Stimulated activated CD8-positive, alpha-beta memory T cell treated with anti-CD3 and anti-CD28 coated beads, Interleukin-2, amount 100 ng/mL, for 48 hours (primary cell): Measurements from ENCODE around the gene AMH.
"Not testable (repeated sequence)": the region's sequence is repeated elsewhere in the genome, so short reads cannot be mapped to it uniquely, and the experiment has no call there.

Experiments used
- DNase-seq, 2 donors: peaks; one replicate each; pipeline ENCODE4 v3.0.0-alpha.2; 2020; ENCODE audit warnings: low read depth in 2 of 2

Gene AMH

DNA sequence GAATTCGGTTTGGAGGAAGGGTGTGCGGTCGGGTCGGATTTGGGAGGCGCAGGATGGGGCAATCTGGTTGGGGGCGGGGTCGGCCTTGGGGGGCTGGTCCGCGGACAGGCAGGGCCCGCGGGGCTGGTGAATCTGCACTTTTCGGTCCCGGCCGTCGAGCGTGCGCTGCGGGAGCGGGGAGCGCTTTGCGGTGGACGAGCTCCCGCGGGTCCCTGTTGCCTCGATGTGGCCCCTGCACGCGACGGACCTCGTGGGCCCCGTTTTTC, 21.0 kb downstream of the AMH start:
- DNase-seq, result no peak

DNA sequence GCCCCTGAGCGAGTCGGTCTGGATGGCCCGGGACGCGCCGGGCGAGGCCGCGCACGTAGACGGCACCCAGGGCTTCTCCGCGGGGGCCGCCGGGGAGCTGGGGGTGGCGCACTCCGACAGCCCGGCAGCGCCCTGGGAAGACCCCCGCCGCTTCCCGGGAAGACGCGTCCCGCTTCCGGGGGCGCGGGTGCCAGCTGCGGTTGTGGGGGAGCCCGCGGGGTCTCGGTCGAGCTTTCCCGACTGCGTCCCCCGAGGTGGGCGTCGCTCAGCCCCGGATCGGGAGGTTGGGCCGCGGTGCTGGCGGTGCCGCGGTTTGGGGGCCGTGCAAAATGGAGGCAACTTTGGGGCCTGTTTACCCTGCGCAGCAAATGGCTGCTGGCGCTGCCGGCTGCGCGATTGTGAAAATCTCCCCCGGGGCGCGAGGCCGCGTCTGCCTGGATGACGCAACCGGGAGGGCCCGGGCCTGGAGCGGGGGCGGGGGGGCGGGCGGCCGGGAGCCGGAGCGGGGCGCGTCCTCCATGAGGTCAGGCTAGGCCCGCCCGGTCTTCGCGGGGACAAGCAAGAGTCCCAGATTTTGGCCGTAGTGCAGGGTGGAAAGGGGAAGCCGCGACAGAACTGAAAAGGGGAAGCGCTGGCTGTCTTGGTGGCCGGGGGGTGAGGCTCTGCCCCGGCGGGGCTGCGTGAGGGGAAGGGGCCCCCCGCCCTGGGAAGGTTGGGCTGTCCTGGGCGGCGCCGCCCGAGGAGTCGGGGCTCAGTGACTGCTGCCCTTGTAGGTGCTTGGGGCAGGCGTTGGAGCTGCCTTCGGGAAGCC, 21.5 kb downstream of the AMH start:
- DNase-seq, result peak; percentile 66 to 74

DNA sequence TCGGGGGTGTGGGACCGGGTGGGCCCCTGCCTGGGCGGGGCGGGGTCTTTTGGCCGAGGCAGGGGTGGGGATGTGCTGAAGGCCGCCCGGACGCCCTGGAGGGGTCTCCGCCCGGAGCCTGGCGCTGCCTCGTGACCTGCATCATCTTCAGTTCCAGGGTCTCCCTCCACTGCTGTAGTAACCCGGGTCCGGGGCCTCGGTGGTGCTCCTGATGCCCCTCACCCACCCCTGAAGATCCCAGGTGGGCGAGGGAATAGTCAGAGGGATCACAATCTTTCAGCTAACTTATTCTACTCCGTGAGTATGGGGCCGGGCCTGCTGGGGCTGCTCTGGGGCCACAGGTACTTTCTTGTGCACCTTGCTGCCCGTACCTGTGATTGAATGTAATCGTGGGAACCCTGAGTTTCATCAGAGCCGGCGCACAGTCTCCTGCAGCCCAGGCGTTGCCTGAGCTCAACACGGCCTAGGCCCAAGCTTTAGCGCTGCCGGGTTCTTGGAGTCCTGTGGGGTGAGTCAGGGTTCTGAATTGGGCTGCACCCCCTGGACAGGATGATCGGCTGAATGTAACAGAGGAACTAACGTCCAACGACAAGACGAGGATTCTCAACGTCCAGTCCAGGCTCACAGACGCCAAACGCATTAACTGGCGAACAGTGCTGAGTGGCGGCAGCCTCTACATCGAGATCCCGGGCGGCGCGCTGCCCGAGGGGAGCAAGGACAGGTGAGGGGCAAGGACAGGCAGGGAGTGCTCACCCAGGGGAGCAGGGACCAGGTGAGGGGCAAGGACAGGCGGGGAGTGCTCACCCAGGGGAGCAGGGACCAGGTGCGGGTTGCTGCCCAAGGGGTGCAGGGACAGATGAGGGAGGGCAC, 22.3 kb downstream of the AMH start:
- DNase-seq, result no peak

DNA sequence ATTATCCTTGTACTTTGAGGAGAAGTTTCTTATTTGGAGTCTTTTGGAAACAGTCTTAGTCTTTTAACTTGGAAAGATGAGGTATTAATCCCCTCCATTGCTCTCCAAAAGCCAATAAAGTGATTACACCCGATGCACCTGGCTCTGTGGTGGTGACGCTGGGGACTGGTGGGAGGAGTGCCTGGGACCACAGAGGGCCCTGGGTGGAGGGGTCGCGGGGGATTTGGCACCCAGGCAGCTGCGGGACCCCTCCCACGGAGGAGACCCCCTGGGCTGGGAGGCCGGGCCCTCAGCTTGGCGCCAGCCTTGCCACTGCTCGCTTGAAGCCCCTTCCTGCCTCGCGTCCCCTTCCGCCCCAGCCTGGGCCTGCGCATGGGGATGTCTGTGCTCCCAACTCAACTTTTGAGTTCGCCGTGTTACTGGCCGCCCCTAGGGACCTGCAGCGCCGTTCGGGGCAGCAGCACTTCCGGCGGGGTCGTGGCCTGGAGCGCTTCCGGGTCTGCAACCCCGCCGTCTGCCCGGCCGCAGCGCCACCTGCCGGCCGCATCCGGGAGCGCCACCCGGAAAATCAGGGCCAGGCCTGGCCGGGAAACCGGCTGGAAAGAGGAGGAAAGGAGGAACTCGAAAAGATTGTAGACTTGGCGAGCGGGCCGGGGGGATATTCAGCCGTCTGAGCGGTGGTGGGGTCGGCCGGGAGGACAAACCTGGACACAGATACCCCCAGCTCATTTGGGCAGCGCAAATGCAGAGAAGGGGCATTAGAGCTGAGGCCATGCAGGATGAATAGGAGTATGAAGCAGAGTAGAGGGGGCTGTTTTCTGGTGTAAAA, 24.4 kb downstream of the AMH start:
- peak; percentile 73 to 81 for DNase-seq

DNA sequence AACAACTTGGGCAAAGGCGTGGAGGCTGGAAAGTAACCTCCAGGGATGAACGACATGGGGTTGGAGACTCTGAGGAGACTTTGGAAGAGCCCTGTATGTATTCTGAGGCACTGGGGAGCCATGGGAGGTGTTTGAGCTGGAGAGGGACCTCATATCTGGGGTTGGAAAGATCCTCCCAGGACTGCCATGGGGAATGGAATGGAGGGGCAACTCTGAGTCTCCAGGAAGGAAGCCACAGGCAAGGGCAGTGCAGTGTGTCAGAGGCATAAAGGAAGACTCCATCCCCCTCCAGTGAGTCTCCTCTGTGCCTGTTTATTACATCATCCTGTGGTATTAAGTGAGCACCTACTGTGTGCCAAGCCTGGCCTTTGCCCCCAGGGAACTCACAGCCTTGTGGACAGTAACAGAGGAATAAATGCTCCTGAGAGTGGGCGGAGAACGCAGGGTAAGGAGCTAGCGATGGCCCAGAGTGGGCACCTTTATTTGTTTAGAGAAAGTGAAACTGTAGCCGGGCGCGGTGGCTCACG, 25.1 kb downstream of the AMH start:
- no peak for DNase-seq

DNA sequence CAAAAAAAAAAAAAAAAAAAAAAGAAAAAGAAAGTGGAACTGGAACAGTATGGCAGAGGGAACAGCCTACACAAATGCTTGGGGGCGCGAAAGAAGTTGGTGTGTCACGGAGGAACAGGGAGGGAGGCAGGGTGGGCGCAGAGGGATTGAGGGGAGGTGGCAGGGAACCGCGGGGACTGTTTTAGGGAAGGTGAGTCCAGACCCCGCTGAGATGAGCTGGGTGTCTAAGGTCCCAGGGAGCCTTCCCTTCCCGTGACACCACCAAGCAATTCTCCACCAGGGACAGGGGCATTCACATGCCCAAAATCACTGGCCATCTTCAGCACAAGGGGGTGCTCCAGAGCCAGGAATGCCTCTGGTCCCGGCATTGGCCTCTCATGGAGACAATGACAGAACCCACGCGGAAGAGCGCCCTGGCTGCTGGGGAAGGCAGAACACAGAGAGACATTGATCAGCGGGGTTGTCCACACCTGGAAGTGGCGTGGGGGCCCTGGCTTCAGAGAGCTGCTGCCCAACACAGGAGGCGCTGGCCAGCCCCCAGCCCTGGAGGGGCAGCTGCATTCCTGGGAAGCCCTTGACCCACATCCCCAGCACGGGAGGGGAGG, 25.9 kb downstream of the AMH start:
- no peak for DNase-seq

DNA sequence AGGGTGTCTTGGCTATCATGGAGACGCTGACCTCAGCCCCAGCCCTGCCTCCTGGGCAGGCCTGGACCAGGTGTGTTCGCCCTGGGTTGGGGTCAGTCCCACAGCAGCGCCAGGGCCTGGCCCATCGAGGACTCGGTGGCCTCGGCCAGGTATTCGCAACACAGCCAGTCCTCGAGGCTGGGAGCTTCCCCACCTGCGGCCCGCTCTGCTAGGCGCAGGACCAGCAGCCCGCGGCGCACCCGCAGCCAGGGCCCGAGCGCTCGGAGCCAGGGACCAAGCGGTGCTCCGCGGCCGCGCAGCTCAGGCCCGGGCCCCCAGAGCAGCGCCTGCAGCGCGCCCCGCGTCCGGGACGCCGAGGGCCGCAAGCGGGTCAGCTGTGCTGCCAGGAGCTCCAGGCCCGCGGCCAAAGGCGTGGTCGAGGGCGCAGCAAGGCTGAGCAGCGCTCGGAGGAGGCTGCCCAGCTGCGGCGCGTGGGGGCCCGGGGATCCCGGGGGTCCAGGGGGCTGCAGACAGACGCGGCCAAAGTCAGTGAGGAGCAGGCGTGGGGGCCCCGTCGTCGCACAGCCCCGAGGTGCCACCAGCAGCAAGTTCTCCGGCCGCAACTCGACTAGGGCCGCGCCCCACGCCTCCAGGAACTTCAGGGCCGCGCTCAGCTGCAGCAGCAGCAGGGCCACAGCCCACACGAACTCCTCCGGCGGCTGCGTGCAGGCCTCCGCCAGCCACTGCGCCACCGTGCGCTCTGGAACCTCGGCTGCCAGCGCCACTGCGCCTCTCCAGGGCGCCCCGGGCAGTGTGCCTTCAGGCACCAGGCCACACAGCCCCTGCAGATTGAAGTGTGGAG, 26.7 kb downstream of the AMH start:
- DNase-seq, result no peak

DNA sequence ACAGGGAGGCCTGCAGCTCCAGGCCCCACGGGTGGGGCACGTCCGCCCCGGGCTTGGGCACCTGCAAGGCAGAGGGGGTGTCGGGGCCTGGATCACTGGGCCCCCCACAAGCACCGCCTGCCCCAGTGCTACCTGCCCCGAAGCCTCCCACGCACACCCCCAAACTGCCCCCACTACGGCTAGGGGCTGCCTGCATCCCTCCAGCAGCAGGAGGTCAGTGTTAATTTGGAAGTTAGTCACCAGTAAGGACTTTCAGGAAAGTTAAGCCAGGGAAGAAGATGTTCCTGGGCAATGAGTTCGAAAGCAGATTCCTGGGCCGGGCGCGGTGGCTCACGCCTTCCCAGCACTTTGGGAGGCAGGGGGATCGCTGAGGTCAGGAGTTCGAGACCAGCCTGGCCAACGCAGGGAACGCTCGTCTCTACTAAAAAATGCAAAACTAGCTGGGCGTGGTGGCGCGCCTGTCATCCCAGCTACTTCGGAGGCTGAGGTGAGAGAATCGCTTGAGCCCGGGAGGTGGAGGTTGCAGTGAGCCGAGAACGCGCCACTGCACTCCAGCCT, 27.4 kb downstream of the AMH start:
- no peak for DNase-seq

DNA sequence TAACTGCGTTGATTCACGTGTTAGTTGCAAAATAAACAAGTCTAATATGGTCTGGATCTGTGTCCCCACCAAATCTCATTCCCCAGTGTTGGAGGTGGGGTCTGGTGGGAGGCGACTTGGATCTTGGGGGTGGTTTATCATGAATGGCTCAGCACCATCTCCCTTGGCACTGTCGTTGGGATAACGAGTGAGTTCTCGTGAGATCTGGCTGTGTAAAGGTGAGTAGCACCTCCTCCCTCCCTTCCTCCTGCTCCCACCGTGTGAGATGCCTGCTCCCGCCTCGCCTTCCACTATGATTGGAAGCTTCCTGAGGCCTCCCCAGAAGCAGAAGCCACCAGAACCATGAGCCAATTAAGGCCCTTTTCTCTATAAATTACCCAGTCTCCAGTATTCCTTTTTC, 28.0 kb downstream of the AMH start:
- no peak for DNase-seq

DNA sequence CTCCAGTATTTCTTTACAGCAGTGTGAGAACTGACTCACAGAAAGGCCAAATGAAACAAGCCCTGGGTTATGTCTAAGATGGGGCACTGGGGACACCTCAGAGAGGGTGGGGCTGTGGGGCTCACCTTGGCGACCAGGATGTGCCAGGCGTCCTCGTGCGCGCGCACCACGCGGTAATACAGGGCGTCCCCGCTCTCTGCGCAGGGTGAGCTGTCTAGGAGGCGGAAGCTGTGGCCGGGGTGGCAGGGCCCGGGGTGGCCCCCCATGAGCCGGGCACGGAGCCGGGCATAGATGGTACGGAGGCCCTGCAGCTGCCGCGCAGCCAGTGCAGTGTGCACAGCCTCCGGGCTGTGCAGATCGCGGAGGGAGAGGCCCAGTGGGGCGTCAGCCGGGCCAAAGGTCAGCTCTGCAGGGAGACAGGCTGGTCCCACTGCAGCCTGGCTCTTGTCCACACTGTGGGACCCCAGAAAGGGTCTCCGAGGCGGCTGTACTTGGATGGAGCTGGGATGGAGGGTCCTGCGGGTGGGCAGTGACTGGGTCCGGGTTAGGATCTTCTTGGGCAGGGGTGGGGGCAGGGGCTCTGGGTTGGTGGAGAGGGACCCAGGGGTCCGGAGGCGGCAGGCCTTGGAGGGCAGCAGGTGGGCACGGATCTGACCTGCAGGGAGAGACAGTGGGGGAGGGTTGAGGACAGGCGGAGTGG, 29.5 kb downstream of the AMH start:
- no peak for DNase-seq

DNA sequence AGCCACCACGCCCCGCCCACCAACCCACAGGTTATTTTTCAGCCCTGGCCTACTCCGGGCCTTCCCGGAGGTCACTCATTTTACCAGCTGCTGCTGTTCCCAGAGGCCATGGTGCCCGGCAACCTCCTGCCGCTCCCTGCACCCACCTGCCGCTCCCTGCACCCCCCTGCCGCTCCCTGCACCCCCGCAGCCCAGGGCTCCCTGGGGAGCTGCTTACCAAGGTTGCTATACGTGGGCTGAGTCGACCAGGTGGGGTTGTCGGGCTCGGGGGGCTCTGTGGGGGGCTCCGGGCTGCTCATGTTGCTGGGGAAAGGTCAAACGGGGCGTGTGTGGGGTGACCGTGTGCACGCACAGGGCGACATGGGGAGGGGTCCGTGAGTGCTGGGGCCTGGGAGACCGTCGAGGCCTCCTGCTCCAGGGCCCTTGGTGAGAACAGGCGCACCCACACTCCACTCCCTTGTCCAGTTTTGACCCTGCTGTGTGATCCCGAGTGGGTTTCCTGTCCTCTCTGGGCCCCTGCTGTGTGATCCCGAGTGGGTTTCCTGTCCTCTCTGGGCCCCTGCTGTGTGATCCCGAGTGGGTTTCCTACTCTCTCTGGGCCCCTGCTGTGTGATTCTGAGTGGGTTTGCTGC, 31.6 kb downstream of the AMH start:
- no peak for DNase-seq

DNA sequence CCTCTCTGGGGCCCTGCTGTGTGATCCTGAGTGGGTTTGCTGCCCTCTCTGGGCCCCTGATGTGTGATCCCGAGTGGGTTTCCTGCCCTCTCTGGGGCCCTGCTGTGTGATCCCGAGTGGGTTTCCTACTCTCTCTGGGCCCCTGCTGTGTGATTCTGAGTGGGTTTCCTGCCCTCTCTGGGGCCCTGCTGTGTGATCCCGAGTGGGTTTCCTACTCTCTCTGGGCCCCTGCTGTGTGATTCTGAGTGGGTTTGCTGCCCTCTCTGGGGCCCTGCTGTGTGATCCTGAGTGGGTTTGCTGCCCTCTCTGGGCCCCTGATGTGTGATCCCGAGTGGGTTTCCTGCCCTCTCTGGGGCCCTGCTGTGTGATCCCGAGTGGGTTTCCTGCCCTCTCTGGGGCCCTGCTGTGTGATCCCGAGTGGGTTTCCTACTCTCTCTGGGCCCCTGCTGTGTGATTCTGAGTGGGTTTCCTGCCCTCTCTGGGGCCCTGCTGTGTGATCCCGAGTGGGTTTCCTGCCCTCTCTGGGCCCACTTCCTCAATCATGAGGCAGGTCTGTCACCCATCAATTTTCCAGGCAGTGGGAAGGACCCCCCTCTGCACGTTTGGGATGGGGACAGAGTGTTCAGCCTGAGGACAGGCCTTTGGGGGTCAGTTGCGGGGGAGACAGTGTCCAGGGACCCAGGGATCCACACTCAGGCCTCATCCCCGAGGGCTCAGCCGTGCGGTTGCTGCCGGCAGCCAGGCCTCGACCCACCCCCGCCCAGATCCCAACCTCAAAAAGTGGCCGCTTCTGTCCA, 32.3 kb downstream of the AMH start:
- DNase-seq, result not testable (repeated sequence)

DNA sequence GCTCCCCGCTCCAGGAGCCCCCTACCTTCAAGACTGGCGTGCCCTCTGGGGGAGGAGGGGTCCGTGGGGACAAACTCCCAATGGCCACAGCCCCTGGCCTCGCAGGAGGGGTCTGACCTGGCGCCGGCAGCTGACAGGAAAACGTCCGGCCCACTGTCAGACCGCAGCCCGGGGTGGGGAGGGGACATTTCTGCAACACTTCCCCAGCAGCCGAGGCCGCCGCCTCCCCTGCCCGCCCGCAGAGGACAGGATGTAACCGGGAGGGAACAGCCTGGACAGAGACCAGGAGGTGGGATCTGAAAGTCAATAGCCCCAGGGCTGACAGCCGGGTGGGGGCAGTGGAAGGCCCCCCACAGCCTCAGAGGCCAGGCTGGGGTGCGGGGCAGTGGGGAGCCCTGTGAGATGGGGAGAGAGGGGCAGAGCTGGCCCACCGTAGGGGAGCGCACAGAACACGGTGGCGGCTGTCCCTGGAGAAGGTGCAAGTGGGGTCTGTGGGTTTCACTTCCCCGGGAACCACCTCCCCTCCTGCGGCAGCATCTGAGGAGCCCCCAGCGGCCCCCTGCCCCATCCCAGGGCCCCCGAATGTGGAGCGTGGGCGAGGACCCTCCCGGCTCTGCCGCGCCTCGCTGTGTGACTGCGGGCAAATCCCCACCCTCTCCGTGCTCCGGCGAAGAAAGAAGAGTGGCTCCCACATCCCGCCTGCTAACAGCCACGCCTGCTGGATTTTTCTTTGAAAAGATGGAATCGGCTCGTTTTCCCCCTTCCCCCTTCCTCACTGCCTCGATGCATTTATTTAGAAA, 33.1 kb downstream of the AMH start, which contains the start of gene PEAK3:
PEAK3 (minus strand) TSS at position 114 of the 800 bp plus-strand sequence. CDS start 1,244 bp downstream, outside the sequence.
- DNase-seq, result no peak

DNA sequence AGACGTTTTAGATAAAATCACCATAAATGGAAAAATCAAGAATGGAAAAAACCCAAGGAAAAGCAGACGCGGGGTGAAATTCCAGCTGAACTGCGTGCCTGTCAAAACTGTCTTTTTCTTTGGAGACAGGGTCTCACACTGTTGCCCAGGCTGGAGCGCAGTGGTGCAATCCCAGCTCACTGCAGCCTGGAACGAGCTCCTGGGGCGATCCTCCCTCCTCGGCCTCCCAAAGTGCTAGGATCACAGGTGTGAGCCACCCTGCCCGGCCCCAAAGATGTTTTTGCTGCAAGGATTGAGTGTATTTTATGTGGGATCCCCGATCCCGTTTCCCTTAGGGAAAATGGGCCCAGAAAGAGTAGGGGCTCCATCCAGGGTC, 33.7 kb downstream of the AMH start:
- no peak for DNase-seq

DNA sequence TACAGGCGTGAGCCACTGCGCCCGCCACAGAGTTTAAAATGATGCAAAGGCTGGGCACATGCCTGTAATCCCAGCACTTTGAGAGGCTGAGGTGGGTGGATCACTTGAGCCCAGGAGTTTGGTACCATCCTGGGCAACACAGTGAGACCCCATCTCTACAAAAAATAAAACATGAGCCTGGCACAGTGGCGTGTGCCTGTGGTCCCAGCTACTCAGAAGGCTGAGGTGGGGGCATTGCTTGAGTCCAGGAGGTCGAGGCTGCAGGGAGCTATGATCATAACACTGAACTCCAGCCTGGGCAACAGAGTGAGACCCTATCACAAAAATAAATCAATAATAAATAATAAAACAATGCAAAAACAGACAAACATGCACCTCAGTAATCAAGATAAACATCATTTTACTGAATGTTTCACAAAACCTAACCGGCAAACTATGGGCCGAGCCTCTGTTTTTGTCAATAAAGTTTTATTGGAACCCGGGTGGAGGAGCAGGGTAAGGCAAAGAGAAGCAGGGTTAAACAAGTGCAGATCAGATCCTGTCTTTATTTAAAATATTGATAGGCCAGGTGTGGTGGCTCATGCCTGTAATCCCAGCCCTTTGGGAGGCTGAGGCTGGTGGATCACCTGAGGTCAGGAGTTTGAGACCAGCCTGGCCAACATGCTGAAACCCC, 34.8 kb downstream of the AMH start:
- no peak for DNase-seq

DNA sequence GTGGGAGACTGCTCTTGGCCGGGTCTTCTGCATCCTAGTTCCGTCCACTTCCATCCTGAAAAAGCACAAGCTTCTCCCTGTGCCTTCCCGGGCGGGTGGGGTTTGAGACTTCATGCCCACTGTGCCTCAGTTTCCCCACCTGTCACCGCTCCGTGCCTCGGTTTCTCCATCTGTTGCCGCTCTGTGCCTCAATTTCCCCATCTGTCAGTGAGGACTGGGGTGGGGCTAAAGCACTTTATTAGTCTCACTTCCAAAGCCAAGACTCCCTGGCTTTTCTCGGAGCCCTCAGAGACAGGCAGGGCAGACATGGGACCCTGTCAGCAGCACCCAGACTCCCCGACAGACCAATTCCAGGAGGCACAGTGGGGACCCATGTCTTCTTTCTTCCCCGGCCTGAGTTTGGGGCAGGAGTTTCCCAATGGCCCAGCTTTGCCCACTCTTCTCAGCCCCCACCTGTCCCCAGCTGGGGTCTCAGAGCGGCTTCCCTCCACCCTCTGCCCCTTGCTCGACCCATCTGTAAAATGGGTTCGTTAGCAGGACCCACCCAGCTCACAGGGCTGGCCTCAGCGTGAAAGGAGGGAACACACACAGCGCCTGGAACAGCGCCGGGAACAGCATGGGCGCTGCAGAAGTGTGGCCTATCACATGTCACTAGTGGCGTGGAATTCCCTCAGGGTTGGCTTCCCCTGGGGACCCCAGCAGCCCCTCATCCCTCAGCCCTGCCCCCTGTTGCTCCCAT, 37.4 kb downstream of the AMH start:
- no peak for DNase-seq
